SK-N-SH (cell line): ENCODE results near the gene ZNF23. TPM values are rescaled to one million over a fixed set of nuclear protein-coding genes. Genes with fewer than 3 reads are reported as not detected.

Source experiments
- CTCF ChIA-PET: fragments of 300-600, 350-600 bp; formaldehyde crosslinking; extraction: SDS; loops from one replicate; lab custom pipeline; 2021; lab: Yijun Ruan, JAX
- POLR2A ChIA-PET: fragments of 350-600 bp; sonication (Branson Sonifier 250); formaldehyde crosslinking; extraction: SDS; loops from one replicate; lab custom pipeline; 2020; ENCODE audit warnings: antibody characterized with exemption, inconsistent platforms; lab: Yijun Ruan, JAX
- DNase-seq: peaks from one replicate; pipeline ENCODE4 v3.0.0; 2012
- H2AFZ ChIP-seq: fragments of 200-600 bp; sonication (generic); 2 replicates; pipeline ENCODE4 v1.8.1; 2016; ENCODE audit warnings: antibody characterized with exemption, mild to moderate bottlenecking, low read depth
- H3F3A ChIP-seq: fragments of 200-600 bp; sonication (generic); replicated peaks from 2 replicates; pipeline ENCODE3; 2016; ENCODE audit warnings: antibody characterized with exemption, mild to moderate bottlenecking; ENCODE audit not compliant: insufficient read depth
- H3K27ac ChIP-seq, 2 experiments: fragments of 200-500 bp in 1 of 2; fragments of 200-600 bp in 1 of 2; sonication (Bioruptor generic) in 1 of 2; sonication (generic), shearing (Covaris generic) in 1 of 2; 2 replicates each; pipeline versions ENCODE4 v1.5.1 to v1.6.1; 2014 to 2016; ENCODE audit warnings: low read depth in 2 of 2, inconsistent platforms in 1 of 2, low read length in 1 of 2, mild to moderate bottlenecking in 1 of 2, mixed read lengths in 1 of 2
- H3K27me3 ChIP-seq: fragments of 200-600 bp; sonication (generic), shearing (Covaris generic); 2 replicates; pipeline ENCODE4 v1.6.1; 2016; ENCODE audit warnings: mixed run types; ENCODE audit not compliant: insufficient read depth
- H3K36me3 ChIP-seq, 2 experiments: fragments of 200-500 bp in 1 of 2; fragments of 200-600 bp in 1 of 2; sonication (Bioruptor generic) in 1 of 2; sonication (generic) in 1 of 2; replicated peaks in 1 of 2; 2 replicates each; pipeline versions ENCODE3 to v1.5.1; 2014 to 2016; ENCODE audit warnings: low read length in 1 of 2, mild to moderate bottlenecking in 1 of 2; ENCODE audit not compliant: insufficient read depth in 2 of 2, control insufficient read depth in 1 of 2
- H3K4me1 ChIP-seq, 2 experiments: fragments of 200-500 bp in 1 of 2; fragments of 200-600 bp in 1 of 2; sonication (Bioruptor generic) in 1 of 2; sonication (generic), shearing (Covaris generic) in 1 of 2; 2 replicates each; pipeline versions ENCODE4 v1.5.1 to v1.6.1; 2014 to 2016; ENCODE audit warnings: low read depth in 1 of 2, low read length in 1 of 2, mixed run types in 1 of 2; ENCODE audit not compliant: insufficient read depth in 2 of 2, control insufficient read depth in 1 of 2
- H3K4me2 ChIP-seq: fragments of 200-600 bp; sonication (generic), shearing (Covaris generic); 2 replicates; pipeline ENCODE4 v1.6.1; 2017; ENCODE audit warnings: mixed run types
- H3K4me3 ChIP-seq, 2 experiments: fragments of 200-500 bp in 1 of 2; fragments of 200-600 bp in 1 of 2; sonication (Bioruptor generic) in 1 of 2; sonication (generic), shearing (Covaris generic) in 1 of 2; 2 replicates each; pipeline versions ENCODE4 v1.5.1 to v1.8.1; 2014 to 2016; ENCODE audit warnings: low read depth in 2 of 2, inconsistent platforms in 1 of 2, low read length in 1 of 2, mild to moderate bottlenecking in 1 of 2, mixed read lengths in 1 of 2, moderate library complexity in 1 of 2
- H3K79me2 ChIP-seq: fragments of 200-600 bp; sonication (generic); 2 replicates; pipeline ENCODE4 v1.8.1; 2017; ENCODE audit warnings: mild to moderate bottlenecking; ENCODE audit not compliant: insufficient read depth
- H3K9ac ChIP-seq: fragments of 200-600 bp; sonication (generic); 2 replicates; pipeline ENCODE4 v1.6.1; 2017; ENCODE audit warnings: mixed run types
- H3K9me2 ChIP-seq: fragments of 200-600 bp; sonication (generic); 2 replicates; pipeline ENCODE4 v1.6.1; 2017; ENCODE audit warnings: mixed run types
- H3K9me3 ChIP-seq: fragments of 200-600 bp; sonication (generic); 2 replicates; pipeline ENCODE4 v1.6.1; 2017; ENCODE audit warnings: mixed run types, mild to moderate bottlenecking, moderate library complexity
- H4K20me1 ChIP-seq: fragments of 200-600 bp; sonication (generic); 2 replicates; pipeline ENCODE4 v1.6.1; 2017; ENCODE audit warnings: mild to moderate bottlenecking, mixed run types; ENCODE audit not compliant: insufficient read depth
- ELF1 ChIP-seq: IDR thresholded peaks from 2 replicates; pipeline ENCODE4 v1.4.0; 2012
- FOSL2 ChIP-seq: IDR thresholded peaks from 2 replicates; pipeline ENCODE4 v1.4.0; 2012; ENCODE audit warnings: low read depth, mild to moderate bottlenecking, moderate library complexity, borderline replicate concordance
- GABPA ChIP-seq: IDR thresholded peaks from 2 replicates; pipeline ENCODE4 v1.4.0; 2012; ENCODE audit warnings: low read depth, mild to moderate bottlenecking
- GATA2 ChIP-seq: sonication (generic); formaldehyde crosslinking; IDR thresholded peaks from 2 replicates; pipeline ENCODE4 v1.5.0; 2020; ENCODE audit warnings: mild to moderate bottlenecking, missing genetic modification reagents
- NRF1 ChIP-seq: IDR thresholded peaks from 2 replicates; pipeline ENCODE4 v1.6.1; 2012; ENCODE audit warnings: low read depth, mild to moderate bottlenecking, low read length
- RCOR1 ChIP-seq: fragments of 150-350 bp; IDR thresholded peaks from 2 replicates; pipeline ENCODE4 v1.6.1; 2017; ENCODE audit warnings: antibody characterized with exemption, low read length
- SIN3A ChIP-seq: IDR thresholded peaks from 2 replicates; pipeline ENCODE4 v1.6.1; 2012; ENCODE audit warnings: low read depth, mild to moderate bottlenecking, low read length, moderate library complexity, borderline replicate concordance
- WGBS: methylation state at CpG from one replicate; pipeline ENCODE4 v1.1.6; 2017; ENCODE audit warnings: low lambda C conversion rate; 5-methylcytosine and 5-hydroxymethylcytosine counted together
- polyA plus RNA-seq, 3 experiments: library from polyadenylated mRNA; depleted of rRNA; stranded (reverse); fragments of >200 nt; gene quantifications; 2 replicates each; pipeline ENCODE4 v1.2.3, GENCODE V29; 2012
- TF ChIP-seq, protein P1 (sequence below): IDR thresholded peaks from 2 replicates; pipeline ENCODE4 v1.6.1; 2012; ENCODE audit warnings: mild to moderate bottlenecking, low read depth, low read length, moderate library complexity
- TF ChIP-seq, protein P2 (sequence below): IDR thresholded peaks from 2 replicates; pipeline ENCODE4 v1.4.0; 2012; ENCODE audit warnings: low read depth
- TF ChIP-seq, protein P3 (sequence below): fragments of 200-600 bp; sonication (generic); IDR thresholded peaks from 2 replicates; pipeline ENCODE4 v1.6.1; 2017; ENCODE audit warnings: antibody characterized with exemption, mild to moderate bottlenecking, moderate library complexity
- TF ChIP-seq, protein P4 (sequence below): fragments of 150-350 bp; IDR thresholded peaks from 2 replicates; pipeline ENCODE4 v1.6.1; 2017; ENCODE audit warnings: antibody characterized with exemption, low read length, low read depth, borderline replicate concordance
- TF ChIP-seq, protein P5 (sequence below): fragments of 150-350 bp; IDR thresholded peaks from 2 replicates; pipeline ENCODE4 v1.6.1; 2016; ENCODE audit warnings: mild to moderate bottlenecking, low read depth, low read length

Gene ZNF23
- polyA plus RNA-seq, 1 of the 3 experiments (the other 2 are of a cell fraction) = 7.3 TPM

DNA sequence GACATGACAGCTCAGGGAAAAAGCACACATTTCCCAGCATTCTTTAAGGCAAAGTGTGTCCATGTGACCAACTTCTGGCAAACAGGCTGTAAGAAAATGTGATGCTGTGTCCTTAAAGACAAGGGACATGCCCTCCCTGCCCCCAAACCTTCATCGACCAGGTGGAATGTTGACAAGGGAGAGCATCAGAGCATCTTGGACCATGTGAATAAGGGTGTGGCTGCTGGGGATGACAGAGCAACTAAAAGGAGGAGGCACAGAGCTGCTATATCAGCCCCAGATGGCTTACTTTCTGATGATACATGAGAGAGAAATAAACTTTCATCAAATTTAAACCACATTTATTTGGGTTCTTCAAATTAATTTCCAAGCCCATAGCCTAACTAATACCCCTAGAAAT lies 2.2 kb upstream of the ZNF23 start (continued):
- TF ChIP-seq, protein P1, sequence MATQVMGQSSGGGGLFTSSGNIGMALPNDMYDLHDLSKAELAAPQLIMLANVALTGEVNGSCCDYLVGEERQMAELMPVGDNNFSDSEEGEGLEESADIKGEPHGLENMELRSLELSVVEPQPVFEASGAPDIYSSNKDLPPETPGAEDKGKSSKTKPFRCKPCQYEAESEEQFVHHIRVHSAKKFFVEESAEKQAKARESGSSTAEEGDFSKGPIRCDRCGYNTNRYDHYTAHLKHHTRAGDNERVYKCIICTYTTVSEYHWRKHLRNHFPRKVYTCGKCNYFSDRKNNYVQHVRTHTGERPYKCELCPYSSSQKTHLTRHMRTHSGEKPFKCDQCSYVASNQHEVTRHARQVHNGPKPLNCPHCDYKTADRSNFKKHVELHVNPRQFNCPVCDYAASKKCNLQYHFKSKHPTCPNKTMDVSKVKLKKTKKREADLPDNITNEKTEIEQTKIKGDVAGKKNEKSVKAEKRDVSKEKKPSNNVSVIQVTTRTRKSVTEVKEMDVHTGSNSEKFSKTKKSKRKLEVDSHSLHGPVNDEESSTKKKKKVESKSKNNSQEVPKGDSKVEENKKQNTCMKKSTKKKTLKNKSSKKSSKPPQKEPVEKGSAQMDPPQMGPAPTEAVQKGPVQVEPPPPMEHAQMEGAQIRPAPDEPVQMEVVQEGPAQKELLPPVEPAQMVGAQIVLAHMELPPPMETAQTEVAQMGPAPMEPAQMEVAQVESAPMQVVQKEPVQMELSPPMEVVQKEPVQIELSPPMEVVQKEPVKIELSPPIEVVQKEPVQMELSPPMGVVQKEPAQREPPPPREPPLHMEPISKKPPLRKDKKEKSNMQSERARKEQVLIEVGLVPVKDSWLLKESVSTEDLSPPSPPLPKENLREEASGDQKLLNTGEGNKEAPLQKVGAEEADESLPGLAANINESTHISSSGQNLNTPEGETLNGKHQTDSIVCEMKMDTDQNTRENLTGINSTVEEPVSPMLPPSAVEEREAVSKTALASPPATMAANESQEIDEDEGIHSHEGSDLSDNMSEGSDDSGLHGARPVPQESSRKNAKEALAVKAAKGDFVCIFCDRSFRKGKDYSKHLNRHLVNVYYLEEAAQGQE = no peak
- TF ChIP-seq, protein P2, sequence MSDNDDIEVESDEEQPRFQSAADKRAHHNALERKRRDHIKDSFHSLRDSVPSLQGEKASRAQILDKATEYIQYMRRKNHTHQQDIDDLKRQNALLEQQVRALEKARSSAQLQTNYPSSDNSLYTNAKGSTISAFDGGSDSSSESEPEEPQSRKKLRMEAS = no peak
- TF ChIP-seq FOSL2 = no peak
- TF ChIP-seq, protein P3, sequence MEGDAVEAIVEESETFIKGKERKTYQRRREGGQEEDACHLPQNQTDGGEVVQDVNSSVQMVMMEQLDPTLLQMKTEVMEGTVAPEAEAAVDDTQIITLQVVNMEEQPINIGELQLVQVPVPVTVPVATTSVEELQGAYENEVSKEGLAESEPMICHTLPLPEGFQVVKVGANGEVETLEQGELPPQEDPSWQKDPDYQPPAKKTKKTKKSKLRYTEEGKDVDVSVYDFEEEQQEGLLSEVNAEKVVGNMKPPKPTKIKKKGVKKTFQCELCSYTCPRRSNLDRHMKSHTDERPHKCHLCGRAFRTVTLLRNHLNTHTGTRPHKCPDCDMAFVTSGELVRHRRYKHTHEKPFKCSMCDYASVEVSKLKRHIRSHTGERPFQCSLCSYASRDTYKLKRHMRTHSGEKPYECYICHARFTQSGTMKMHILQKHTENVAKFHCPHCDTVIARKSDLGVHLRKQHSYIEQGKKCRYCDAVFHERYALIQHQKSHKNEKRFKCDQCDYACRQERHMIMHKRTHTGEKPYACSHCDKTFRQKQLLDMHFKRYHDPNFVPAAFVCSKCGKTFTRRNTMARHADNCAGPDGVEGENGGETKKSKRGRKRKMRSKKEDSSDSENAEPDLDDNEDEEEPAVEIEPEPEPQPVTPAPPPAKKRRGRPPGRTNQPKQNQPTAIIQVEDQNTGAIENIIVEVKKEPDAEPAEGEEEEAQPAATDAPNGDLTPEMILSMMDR = no peak

DNA sequence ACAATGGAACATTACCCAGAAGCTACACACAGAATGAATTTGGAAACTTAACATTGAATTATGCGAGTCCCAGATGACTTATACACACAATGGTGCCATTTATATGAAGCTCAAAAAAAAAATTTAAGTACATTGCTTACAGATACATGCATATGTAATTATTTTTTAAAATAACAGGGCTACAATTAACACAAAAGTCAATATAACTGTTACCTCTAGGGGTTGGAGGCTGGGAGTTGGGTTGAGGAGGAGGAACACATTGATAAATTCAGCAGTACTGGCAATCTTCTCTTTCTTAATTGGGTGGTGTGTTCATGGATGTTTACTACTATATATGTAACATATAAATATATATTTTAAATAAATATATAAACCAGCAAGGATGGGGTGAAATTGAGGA lies 1.1 kb downstream of the ZNF23 start:
- H3K9ac ChIP-seq = no peak overlapping the region
- POLR2A ChIA-PET = no interaction called here
- no peak overlapping the region for H2AFZ ChIP-seq
- no peak for DNase-seq
- H3K27ac ChIP-seq = no peak overlapping the region
- CTCF ChIA-PET = interaction anchor here (2.3 kb wide), 1 partner anchor 48 kb away, joined by 10 read pairs; no protein-coding TSS in a partner anchor
- peaks cover 43% of the 10 kb centered on the region for H3K79me2 ChIP-seq
- peaks cover 3 to 11% of the 10 kb centered on the region in 2 experiments; a peak in 3 of 4 replicates for H3K4me1 ChIP-seq
- H3K4me2 ChIP-seq = peak overlapping the region; percentile 92; the same call in 1 of the 2 replicates
- peaks cover 3 to 8% of the 10 kb centered on the region in 2 experiments for H3K36me3 ChIP-seq
- no peaks in the 10 kb centered on the region for H3K9me2 ChIP-seq
- no peaks in the 10 kb centered on the region for H3K27me3 ChIP-seq
- no peaks in the 10 kb centered on the region for H3K9me3 ChIP-seq
- no peak for TF ChIP-seq GATA2 (CRISPR knock-in tag)
- TF ChIP-seq GABPA = no peak
- TF ChIP-seq FOSL2 = no peak
- TF ChIP-seq SIN3A = no peak
- TF ChIP-seq, protein P4, sequence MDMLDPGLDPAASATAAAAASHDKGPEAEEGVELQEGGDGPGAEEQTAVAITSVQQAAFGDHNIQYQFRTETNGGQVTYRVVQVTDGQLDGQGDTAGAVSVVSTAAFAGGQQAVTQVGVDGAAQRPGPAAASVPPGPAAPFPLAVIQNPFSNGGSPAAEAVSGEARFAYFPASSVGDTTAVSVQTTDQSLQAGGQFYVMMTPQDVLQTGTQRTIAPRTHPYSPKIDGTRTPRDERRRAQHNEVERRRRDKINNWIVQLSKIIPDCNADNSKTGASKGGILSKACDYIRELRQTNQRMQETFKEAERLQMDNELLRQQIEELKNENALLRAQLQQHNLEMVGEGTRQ = no peak
- TF ChIP-seq, protein P5, sequence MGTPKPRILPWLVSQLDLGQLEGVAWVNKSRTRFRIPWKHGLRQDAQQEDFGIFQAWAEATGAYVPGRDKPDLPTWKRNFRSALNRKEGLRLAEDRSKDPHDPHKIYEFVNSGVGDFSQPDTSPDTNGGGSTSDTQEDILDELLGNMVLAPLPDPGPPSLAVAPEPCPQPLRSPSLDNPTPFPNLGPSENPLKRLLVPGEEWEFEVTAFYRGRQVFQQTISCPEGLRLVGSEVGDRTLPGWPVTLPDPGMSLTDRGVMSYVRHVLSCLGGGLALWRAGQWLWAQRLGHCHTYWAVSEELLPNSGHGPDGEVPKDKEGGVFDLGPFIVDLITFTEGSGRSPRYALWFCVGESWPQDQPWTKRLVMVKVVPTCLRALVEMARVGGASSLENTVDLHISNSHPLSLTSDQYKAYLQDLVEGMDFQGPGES = no peak
- no peak for TF ChIP-seq ELF1
- no peak for TF ChIP-seq RCOR1
- no peak for TF ChIP-seq NRF1
- peaks cover 3% of the 10 kb centered on the region for H3F3A ChIP-seq
- H4K20me1 ChIP-seq = no peaks in the 10 kb centered on the region
- H3K4me3 ChIP-seq = peak overlapping the region; percentile 96 to 98
- 96% methylated on average over 1 of the region's 1 CpG for WGBS
